BE2C (cell line): Measurements from ENCODE around the gene MYO9B.

Experiments
- DNase-seq: peaks from one replicate; pipeline ENCODE4 v3.0.0-alpha.2; 2020
- H3K27me3 ChIP-seq: fragments of 250-450 bp; sonication (Bioruptor Pico); 2 replicates; pipeline ENCODE4 v1.5.1; 2020; ENCODE audit warnings: mild to moderate bottlenecking
- H3K36me3 ChIP-seq: fragments of 250-450 bp; sonication (Bioruptor Pico); 2 replicates; pipeline ENCODE4 v1.5.1; 2020; ENCODE audit warnings: mild to moderate bottlenecking
- H3K4me1 ChIP-seq: fragments of 250-450 bp; sonication (Bioruptor Pico); 2 replicates; pipeline ENCODE4 v1.5.1; 2020
- H3K4me3 ChIP-seq: 2 replicates; pipeline ENCODE4 v1.5.1; 2011; ENCODE audit warnings: low read depth, low read length
- H3K9me3 ChIP-seq: fragments of 250-450 bp; sonication (Bioruptor Pico); 2 replicates; pipeline ENCODE4 v1.5.1; 2020
- CTCF ChIP-seq: IDR thresholded peaks from 2 replicates; pipeline ENCODE4 v1.5.1; 2012; ENCODE audit warnings: mild to moderate bottlenecking, low read depth, low read length

MYO9B gene

GRCh38 chr19:17055636-17056035 is 19.9 kb upstream of the MYO9B start:
- H3K27me3 ChIP-seq, result no peaks in the 10 kb centered on the region
- no peak for TF ChIP-seq CTCF
- DNase-seq, result no peak
- peaks cover 4% of the 10 kb centered on the region for H3K9me3 ChIP-seq
- no peaks in the 10 kb centered on the region for H3K4me1 ChIP-seq
- H3K36me3 ChIP-seq, result peaks cover 57% of the 10 kb centered on the region
- H3K4me3 ChIP-seq, result no peak overlapping the region

- Histone ChIP-seq H3K9me3 (peaks cover 4% of the 10 kb centered on the region), H3K27me3 (no peaks in the 10 kb centered on the region), H3K4me1 (no peaks in the 10 kb centered on the region), H3K4me3 (no peak overlapping the region), H3K36me3 (peaks cover 51% of the 10 kb centered on the region)
- DNase-seq, result no peak
- TF ChIP-seq CTCF, result no peak
These were observed 17.3 kb upstream of the MYO9B start for GRCh38 chr19:17058236-17058635.

- Histone ChIP-seq H3K4me3 (no peak overlapping the region), H3K27me3 (no peaks in the 10 kb centered on the region), H3K4me1 (no peaks in the 10 kb centered on the region), H3K36me3 (peaks cover 66% of the 10 kb centered on the region), H3K9me3 (peaks cover 11% of the 10 kb centered on the region)
- no peak for DNase-seq
- TF ChIP-seq CTCF, result no peak
These were observed 14.8 kb upstream of the MYO9B start for GRCh38 chr19:17060802-17061201.

- Histone ChIP-seq H3K4me3 (no peak overlapping the region), H3K9me3 (peaks cover 11% of the 10 kb centered on the region), H3K36me3 (peaks cover 69% of the 10 kb centered on the region), H3K4me1 (no peaks in the 10 kb centered on the region), H3K27me3 (no peaks in the 10 kb centered on the region)
- no peak for DNase-seq
- TF ChIP-seq CTCF, result no peak
These were observed 14.4 kb upstream of the MYO9B start for GRCh38 chr19:17061205-17061604.

- H3K27me3 ChIP-seq, result no peaks in the 10 kb centered on the region
- DNase-seq, result no peak
- peaks cover 11% of the 10 kb centered on the region for H3K9me3 ChIP-seq
- no peak for TF ChIP-seq CTCF
- H3K4me1 ChIP-seq, result no peaks in the 10 kb centered on the region
- H3K4me3 ChIP-seq, result no peak overlapping the region
- peaks cover 71% of the 10 kb centered on the region for H3K36me3 ChIP-seq
These were observed 13.9 kb upstream of the MYO9B start for GRCh38 chr19:17061691-17062090.

DNA sequence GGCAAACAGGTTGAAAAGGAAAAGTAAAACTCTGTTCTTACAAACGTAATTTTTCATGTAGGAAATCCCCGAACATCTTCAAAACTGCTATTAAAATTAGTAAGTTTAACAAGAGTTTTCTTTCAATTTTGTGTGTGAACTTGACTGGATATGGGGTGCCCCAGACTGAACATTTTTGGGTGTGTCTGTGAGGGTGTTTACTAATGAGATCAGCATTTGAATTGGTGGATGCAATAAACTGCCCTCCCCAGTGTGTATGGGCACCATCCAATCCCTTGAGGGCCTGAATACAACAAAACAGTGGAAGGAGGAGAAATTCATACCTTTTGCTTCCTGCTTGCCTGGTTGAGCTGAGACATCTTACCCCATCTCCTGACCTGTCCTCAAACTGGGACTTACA is 12.1 kb upstream of the MYO9B start:
- no peak for TF ChIP-seq CTCF
- H3K4me3 ChIP-seq, result no peak overlapping the region
- no peak for DNase-seq
- H3K36me3 ChIP-seq, result peaks cover 68% of the 10 kb centered on the region
- peaks cover 8% of the 10 kb centered on the region for H3K9me3 ChIP-seq
- no peaks in the 10 kb centered on the region for H3K4me1 ChIP-seq
- no peaks in the 10 kb centered on the region for H3K27me3 ChIP-seq
